HG03342 (cell line): Measurements from ENCODE around the gene RAB3A.

ENCODE experiments used
- ATAC-seq: cut with Tn5 transposase; IDR thresholded peaks from one replicate; pipeline ENCODE4 v1.9.1; 2021; ENCODE audit warnings: mild to moderate bottlenecking, moderate library complexity; ENCODE audit not compliant: unreplicated experiment

Gene RAB3A

DNA sequence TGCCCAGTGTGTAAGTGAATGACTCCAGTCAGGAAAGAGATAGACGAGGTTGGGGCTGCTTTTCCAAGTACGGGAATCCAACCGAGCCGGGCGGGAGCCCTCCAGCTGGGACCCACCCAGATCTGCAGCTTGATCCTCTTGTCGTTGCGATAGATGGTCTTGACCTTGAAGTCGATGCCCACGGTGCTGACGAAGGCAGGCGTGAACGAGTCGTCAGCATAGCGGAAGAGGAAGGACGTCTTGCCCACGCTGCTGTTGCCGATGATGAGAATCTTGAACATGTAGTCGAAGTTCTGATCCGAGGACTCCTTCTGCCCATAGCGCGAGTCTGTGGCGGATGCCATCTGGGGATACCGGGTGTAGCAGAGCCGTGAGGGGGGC, 1.5 kb downstream of the RAB3A start:
- ATAC-seq, result no peak

DNA sequence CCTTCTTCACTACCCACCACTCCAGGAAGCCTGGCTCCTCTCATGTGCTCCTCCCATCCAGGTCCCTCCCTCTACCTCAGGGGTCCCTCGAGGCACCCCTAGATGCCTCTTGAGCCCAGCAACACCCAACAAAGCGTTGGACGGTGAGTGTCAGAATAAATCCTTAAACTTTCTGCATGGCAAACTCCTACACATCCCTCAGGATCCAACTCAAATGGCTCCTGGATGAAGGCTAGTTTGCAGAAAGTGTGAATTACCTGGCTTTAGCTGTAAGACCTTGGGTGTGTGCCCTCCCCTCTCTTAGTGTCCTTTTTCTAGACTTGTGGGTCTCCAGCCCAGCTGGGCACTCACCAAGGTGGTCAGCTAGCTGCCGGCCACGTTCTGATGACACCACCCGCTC, 5.5 kb downstream of the RAB3A start:
- no peak for ATAC-seq

DNA sequence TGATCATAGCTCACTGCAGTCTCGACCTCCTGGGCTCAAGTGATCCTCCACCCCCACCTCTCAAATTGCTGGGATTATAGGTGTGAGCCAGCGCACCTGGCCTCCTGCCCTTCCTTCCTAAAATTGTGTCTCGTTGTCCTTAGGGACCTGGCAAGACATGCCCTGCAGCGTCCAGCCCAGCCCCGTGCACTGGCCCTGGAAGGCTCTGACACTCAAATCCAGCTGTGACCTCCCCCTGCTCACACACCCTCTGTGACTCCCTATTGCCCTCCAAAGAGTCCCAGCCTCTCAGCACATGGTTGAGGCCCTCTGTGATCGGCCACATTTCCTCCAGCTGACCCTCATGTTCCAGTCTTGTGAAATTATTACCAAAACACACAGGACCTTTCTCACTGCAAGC, 5.9 kb downstream of the RAB3A start:
- ATAC-seq, result no peak

DNA sequence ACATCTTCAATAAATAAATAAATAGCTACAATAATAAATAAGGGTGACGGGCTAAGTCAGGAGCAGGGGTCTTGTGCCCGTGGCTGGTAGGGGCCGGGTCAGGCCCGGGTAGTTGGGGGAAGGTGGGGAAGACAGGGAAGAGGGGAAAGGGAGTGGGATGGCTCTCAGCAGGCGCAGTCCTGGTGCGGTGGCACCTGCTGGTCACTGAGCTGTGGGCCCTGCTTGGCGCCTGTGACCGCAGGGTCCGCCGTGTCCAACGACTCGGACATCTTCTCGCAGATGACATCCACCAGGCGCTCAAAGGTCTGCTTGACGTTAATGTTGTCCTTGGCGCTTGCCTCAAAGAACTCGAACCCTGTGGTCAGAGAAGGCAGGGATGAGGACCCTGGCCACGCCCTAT, 6.5 kb downstream of the RAB3A start:
- ATAC-seq, result no peak

DNA sequence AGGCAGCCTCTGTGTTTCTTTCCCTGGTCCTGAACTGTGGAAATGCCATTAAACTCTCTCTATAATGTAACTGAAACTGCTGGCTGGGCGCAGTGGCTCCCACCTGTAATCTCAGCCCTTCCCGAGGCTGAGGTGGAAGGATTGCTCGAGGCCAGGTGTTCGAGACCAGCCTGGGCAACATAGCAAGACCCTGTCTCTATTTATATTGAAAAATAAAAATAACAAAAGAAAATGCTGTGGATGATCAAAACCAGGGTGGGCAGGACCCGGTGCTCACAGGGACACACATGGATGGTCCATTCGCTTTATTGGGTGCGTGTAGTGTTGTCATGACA, 7.4 kb downstream of the RAB3A start:
- no peak for ATAC-seq

DNA sequence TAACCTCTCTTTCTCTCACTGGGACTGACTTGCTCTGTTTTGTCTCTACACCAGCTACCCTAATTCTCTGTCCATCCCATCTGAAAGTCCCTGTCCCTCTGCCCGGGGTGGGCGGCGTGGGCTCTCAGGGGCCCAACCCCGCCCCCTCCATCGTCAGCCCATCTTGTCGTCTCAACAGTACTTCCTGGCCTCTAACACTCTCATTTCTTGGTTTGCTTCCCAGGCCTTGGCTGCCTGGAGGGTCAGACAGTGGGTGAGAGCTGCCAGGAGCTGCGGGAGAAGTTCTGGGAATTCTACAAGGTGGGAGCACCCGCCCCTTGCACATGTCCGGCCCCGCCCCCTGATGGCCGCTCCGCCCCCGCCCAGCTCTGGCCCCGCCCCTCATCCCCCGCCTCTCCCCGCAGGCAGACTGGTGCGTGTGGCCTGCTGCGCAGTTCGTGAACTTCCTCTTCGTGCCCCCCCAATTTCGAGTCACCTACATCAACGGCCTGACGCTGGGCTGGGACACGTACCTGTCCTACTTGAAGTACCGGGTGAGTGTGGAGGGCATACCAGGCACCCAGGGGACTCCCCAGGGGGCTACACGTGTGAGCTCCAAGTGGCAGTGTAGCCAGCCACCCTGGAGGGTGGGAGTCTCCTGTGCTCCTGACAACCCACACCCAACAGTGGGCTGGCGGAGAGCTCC, 9.1 kb downstream of the RAB3A start:
- ATAC-seq, result no peak

DNA sequence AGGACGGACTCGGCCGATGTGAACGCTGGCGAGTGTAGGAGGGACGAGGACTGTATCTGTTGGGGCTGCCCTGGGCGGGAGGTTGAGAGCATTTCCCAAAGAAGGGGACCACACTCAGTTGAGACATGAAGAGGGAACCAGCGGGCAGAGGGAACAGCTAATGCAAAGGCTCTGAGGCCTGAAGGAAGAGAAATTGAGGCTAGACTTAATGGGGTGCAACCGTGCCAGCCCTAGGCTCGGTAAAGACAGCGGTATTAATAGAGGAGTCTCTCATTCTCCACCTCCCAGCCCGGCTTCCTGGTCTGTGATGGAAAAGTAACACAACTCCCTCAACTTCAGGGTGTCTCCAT, 9.7 kb downstream of the RAB3A start:
- ATAC-seq, result no peak

DNA sequence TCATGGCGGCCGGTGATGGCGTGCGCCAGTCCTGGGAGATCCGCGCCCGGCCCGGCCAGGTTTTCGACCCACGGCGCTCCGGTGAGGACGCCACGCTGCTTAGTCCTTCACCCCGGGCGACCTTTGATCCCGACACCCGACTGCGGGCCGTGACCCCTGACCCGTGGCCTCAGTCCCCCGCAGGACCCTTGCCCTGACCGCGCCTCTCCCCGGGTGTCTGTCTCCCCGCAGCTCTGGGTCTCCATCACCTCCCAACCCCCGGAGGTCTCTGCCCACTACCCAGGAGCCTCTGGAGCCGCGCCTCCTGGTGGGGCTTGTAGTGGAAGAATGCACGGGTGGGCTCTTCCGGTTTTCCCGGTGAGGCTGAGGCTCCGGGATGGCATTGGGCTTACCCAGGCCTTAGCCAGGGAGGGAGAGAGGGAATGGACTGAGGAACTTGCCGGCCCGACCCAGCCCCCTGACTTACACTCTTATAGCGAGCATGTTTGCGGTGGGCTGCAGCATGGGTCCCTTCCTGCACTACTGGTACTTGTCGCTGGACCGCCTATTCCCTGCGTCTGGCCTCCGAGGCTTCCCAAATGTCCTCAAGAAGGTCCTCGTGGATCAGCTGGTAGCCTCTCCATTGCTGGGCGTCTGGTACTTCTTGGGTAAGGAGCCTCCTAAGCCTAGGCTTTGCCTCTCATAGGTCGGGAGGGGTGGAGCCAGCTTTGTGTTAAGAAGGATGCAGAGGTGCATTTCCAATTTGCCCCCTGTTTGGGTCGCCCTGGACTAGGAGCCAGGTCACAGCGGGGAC, 10.3 kb downstream of the RAB3A start:
- no peak for ATAC-seq

DNA sequence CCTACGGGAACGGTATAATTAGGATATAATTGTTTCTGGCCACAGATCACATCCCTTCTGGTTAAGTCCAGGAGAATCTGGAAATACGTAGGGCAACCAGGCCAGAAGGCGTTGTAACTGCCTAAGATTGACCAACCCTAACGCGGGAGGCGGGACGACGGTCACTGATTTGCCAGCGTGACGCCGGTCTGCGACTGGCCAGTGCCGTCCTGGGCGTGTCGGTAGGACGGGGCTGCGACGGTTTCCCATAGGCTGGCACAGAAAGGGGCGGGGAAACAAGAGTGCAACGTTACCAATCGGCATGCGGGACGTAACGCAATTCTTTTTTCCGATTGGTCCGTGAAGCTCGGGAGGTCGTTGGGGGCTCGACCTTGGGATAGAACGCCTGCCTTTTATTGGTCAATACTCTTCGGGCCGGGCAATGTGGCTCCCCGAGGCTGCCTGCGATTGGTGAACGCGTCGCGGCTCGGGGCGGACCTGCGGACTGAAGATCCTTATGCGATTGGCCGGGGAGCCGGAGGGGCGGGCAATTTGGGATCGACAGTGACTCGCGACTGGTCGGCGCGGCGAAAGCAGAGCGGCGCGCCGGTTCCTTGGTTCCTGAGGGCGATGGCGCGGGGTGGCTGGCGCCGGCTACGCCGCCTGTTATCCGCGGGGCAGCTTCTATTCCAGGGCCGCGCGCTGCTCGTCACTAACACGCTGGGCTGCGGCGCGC, 11.0 kb downstream of the RAB3A start, which contains the start of gene MPV17L2:
TSS of gene MPV17L2 (plus strand) at position 546 of the 715 bp plus-strand sequence. CDS start at position 610, 64 bp downstream.
- peak; percentile 84 for ATAC-seq

DNA sequence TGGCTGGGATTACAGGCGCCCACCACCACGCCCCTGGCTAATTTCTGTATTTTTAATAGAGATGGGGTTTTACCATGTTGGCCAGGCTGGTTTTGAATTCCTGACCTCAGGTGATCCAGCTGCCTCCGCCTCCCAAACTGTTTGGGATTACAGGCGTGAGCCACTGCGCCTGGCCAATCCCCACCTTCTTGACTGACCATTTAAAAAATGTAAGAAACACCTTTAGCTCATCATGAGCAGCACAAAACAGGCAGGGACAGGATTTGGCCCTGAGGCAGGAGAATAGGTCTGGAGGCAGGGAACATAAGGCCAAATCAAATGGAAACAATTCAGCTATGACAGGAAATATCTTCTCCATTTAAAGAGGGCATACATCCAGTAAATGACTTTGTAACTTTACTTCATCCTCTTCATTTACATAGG, 12.2 kb downstream of the RAB3A start:
- no peak for ATAC-seq

DNA sequence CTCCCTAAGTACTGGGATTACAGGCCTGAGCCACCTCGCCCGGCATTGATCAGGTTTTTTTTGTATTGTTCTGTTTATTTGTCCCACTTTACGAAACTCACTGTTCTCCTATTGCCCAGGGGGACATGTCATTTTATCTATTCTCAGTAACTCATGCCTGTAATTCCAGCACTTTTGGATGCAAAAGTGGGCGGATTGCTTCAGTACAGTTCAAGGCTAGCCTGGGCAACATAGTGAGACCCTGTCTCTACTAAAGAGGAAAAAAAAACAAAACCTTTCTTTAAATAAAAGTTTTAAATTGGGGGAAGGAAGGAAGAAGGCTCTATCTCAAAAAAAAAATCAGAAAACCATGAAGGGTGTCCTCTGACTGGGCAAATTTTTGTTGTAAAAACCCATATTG, 13.6 kb downstream of the RAB3A start:
- no peak for ATAC-seq

DNA sequence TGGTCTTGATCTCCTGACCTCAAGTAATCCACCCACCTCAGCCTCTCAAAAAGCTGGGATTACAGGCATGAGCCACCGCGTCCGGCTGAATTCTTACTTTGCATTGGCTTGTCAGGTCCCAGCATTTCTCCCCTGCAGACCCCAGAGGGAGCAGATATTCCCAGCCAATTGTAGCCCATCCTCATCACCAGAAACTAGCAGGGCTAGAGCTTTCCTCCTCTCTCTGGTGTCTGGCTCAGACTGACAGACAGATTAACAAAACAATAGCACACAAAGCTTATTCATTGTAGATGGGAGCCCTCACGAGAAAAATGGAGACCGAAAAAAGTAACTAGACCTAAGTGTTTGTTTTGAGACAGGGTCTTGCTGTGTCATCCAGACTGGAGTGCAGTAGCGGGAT, 18.3 kb downstream of the RAB3A start:
- no peak for ATAC-seq

DNA sequence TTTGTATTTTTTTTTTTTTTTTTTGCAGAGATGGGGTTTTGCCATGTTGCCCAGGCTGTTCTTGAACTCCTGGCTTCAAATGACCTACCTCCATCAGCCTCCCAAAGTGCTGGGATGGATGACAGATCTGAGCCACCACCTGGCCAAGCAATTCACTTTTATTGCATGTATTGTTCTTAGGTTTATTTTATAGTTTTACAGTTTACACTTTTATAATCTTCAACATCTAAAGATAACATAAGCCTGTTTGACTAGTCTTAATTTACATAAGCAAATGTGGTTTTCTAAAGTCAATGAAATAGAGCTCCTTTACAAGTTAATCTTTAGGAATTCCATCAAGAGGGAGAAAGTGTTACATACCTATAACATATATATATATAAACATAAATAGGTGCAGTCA, 20.3 kb downstream of the RAB3A start:
- ATAC-seq, result no peak

DNA sequence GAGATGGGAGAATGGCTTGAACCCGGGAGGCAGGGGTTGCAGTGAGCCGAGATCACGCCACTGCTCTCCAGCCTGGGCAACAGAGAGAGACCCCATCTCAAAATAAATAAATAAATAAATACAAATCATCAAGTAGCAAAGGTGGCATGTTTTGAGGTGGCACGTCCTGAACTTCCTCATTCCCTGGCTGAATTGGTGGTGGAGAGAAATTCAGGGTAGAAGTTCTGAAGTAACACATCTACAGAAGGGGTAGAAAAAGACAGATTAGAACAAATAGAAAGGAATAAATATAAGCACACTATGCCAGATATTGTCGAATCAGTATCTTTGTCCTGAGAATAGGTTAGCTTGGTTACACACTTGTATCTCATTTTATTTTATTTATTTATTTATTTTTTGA, 23.9 kb downstream of the RAB3A start:
- ATAC-seq, result no peak

DNA sequence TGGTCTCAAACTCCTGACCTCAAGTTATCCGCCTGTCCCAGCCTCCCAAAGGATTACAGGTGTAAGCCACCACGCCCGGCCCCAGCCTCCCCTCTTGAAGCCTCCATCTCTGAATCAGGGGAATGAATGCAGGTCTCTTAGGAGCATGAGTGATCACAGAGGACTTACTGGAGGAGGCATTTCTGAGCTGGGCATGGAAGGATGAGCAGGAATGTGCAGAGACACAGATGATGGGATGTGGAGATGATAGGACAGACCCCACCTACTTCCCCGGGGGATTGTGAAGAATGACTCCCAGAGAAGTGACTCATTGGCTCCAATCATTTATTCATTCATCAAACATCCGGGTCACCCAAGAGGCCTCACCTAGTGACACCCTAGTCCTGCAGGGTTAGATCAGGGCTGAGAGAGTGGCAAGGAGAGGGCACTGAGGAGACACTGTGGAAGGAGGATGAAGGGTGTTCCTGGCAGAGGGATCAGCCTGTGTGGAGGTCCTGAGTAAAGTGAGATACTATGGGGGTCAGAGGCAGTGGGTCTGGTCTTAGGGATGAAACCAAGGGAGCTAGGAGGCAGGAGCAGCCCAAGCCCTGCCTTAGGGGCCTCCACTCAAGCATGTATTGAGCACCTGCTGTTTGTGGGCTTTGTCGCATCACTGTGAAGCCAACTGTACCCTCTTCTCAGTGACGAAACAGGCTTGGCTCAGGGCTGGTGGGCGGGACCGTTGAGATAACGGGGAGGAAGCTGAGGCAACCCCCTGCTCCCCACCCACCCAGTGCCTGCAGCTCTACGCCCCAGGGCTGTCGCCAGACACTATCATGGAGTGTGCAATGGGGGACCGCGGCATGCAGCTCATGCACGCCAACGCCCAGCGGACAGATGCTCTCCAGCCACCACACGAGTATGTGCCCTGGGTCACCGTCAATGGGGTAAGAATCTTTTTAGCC, 27.2 kb downstream of the RAB3A start:
- ATAC-seq, result no peak

DNA sequence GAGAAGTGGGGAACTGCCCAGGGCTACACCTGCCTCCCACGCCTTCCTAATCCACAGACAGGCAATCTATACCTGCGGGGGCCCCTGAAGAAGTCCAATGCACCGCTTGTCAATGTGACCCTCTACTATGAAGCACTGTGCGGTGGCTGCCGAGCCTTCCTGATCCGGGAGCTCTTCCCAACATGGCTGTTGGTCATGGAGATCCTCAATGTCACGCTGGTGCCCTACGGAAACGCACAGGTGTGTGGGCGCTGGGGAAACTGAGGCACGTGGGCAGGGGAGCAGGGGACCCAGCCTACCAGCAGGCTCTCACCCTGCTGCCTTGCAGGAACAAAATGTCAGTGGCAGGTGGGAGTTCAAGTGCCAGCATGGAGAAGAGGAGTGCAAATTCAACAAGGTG, 28.9 kb downstream of the RAB3A start:
- no peak for ATAC-seq

DNA sequence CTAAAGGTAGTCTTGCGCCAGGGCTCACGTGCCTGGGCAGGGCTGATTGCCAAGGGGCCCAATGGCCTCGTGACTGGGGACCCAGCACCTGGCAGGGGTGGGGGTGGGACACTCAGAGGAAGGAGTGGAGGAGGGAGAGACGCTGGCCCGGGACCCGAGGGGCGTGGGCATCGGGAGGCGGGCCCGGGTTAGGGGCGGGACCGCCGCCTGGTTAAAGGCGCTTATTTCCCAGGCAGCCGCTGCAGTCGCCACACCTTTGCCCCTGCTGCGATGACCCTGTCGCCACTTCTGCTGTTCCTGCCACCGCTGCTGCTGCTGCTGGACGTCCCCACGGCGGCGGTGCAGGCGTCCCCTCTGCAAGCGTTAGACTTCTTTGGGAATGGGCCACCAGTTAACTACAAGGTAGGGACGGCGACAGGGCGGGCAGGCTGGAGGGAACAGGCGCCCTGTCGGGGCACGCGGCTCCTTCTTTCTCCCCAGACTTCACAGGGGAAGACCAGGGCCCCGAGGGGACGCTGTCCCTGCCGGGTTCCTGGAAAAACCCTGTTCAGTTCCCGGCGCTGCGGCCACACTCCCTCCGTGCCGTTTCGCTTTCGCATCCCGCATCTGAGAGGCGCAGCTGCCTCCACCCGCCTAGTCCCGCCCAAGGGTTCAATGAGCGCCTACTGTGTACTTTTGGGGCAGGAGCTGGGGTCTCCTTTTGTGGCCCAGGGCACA, 30.1 kb downstream of the RAB3A start, which contains the start of gene IFI30:
TSS of gene IFI30 (plus strand) at position 242 of the 717 bp plus-strand sequence. CDS start at position 271, 29 bp downstream.
- ATAC-seq, result no peak

DNA sequence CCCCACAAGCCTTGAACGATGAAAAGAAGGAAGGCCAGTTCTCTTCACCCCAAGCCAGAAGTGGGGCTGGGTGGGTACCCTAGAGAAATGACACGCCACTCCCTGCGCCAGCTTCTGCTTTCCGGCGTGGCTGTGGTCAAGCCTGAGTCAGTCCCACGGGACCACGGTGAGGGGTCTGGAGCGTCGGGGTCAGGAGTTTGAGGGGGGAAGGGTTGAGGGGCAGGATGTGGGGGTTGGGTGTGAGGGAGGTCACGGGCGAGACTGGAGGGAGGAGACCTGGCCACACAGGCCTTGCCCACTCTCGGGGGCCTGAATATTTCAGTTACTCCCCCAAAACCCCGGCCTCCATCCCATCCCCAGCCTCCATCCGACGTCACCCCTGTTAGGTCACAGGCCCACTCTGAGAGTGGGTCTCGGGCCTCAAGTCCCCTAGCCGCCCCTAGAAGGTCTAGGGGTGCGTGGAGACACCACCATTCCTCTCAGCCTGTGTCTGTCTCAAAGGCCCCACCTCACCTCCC, 30.7 kb downstream of the RAB3A start:
- ATAC-seq, result no peak

DNA sequence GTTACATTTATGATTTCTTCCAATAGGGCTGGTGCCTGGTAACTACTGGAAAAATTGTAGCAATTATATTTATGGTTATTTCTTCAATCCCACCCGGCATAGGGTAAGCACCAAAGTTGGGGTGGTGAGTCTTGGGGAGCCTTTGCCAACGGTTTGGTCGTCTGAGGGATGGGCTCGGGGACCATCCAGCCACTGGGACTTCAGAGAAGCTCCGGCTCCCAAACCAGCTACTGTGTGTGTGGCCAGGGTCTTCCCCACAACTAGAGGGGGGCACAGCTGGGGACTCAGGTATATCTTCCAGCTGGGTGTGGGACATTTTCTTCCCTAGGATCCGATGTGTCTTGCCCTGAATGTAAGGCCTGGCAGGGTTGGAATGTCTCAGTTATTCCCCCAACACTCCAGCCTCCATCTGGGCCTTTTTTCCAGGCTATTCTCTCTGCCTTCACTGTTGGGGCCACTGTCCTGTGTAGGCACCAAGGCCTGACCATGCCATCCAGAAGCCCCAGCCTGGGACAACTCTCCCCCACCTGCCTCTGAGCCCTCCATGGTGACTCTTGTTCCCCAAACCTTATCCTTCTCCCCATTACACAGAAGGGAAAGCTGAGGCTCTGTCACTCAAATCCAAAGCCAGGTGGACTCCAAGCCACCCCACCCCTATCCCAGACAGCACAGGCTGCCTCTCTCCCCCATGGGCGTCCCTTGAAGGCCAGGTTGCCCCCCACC, 31.4 kb downstream of the RAB3A start:
- ATAC-seq, result no peak
